ENCODE results near the gene LGALS9C. TPM values are rescaled to one million over a fixed set of nuclear protein-coding genes. Genes with fewer than 3 reads are reported as not detected.
"Not testable (repeated sequence)": the region's sequence is repeated elsewhere in the genome, so short reads cannot be mapped to it uniquely, and the experiment has no call there.

LGALS9C gene
- total RNA-seq, 1 donor from 2014 or later: not detected

DNA sequence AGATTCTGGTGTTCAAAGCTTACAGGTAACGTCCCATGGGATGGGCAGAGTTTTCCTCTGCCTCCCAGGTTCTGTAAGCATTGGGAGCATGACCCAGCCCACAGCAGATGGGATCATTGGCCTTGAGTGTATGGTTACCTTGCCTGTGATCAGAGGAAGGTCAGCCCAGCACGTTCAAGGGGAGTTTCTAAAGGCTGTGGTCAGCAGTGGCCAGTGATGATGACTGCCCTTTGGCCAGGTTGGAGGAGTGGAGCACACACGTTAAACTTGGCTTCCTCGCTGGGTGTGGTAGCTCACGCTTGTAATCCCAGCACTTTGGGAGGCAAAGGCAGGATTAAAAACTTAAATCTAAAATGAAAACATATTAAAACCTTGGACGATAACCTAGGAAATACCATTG is 51.8 kb downstream of the LGALS9C start:
- DNase-seq (ENCODE audit: low read depth): not testable (repeated sequence)

DNA sequence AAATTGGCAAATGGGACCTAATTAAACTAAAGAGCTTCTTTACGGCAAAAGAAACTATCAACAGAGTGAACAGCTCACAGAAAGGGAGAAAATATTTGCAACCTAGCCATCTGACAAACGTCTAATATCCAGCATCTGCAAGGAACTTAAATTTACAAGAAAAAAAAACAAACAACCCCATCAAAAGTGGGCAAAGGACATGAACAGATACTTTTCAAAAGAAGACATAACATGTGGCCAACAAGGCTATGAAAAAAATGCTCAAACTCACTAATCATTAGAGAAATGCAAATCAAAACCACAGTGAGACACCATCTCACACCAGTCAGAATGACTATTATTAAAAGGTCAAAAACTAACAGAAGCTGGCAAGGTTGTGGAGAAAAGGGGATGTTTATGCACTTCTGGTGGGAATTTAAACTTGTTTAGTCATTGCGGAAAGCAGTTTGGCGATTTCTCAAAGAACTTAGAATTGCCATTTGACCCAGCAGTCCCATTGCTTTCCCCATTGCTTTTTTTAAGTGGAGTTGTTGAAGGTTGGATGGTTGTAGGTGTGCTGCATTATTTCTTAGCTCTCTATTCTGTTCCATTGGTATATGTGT is 52.4 kb downstream of the LGALS9C start:
- DNase-seq (ENCODE audit: low read depth): not testable (repeated sequence)

DNA sequence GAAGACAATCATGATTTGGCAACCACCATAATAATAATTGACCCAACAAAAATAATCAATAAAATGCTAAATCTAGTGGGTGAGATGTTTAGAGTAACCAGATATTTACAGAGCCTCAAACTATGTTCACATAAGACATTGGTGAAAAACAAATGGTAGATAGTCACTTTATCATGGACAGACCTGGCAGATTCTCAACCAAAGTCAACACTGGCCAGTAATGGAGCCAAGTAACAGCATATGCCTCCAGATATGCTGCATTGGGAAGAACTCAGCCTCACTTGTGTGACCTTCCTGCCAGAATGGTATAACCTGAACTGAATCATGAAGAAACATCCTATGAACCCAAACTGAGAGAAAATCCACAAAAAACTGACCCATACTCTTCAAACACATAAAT is 53.8 kb downstream of the LGALS9C start:
- DNase-seq (ENCODE audit: low read depth): not testable (repeated sequence)

DNA sequence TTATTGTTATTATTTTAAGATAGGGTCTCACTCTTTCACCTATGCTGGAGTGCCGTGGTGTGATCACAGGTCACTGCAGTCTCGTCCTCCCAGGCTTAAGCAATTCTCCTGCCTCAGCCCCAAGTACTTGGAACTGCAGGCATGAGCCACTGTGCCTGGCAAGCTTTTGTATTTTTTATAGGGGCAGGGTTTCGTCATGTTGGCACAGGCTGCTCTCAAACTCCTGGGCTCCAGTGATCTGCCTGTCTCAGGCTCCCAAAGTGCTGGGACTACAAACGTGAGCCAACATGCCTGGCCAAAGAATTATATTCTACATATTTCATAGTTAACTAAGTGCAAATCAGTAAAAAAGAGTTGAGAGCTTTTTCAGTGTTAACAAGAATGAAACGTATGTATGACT is 65.6 kb downstream of the LGALS9C start:
- DNase-seq (ENCODE audit: low read depth): not testable (repeated sequence)

DNA sequence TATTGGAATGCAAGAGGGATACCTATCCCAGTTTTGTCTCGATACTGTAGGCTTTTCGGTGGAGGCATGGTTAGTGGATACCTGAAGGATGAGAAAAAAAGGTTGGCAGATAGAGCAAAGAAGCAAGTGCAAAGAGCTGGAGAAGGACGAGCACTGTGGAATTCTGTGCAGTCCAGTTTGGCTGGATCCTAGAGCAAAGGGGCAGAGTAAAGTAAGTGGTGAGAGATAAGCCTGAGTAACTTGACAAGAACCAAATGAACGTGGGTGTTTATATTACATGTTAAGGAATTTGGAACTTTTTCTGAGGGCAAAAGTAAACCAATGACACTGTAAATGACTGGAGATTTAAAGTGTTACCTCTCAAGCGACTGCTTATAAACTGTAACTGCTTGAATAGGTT is 66.3 kb downstream of the LGALS9C start:
- not testable (repeated sequence) for DNase-seq (ENCODE audit: low read depth)

Other genes with a start within 250 kb of the LGALS9C start
- 497 and 558 TPM in 2 replicates for gene FLII, start 218.1 kb upstream of the LGALS9C start, total RNA-seq
- gene MIEF2, start 216.1 kb upstream of the LGALS9C start, total RNA-seq: 38.0 and 50.5 TPM in 2 replicates
- 33.0 and 35.8 TPM in 2 replicates for gene TOP3A, start 161.8 kb upstream of the LGALS9C start, total RNA-seq
- gene SMCR8, start 161.5 kb upstream of the LGALS9C start, total RNA-seq: 10.8 and 11.2 TPM in 2 replicates
- gene SHMT1, start 113.2 kb upstream of the LGALS9C start, total RNA-seq: 5.0 and 6.1 TPM in 2 replicates
- gene EVPLL, start 99.0 kb upstream of the LGALS9C start, total RNA-seq: not detected in 2 replicates
- not detected in 2 replicates for gene TBC1D28, start 167.6 kb downstream of the LGALS9C start, total RNA-seq
- 6.0 and 8.5 TPM in 2 replicates for gene FOXO3B, start 205.5 kb downstream of the LGALS9C start, total RNA-seq